Stimulated activated CD4-positive, alpha-beta T cell treated with anti-CD3 and anti-CD28 coated beads, TNF-alpha, amount 100 ng/mL, for 1 hour (primary cell): Measurements from ENCODE around the gene KRTAP4-1.
"Not testable (repeated sequence)": the region's sequence is repeated elsewhere in the genome, so short reads cannot be mapped to it uniquely, and the experiment has no call there.

Experiments
- DNase-seq, 3 donors: peaks; one replicate each; pipeline ENCODE4 v3.0.0-alpha.2; 2020; ENCODE audit warnings: low read depth in 3 of 3, low spot score in 1 of 3

Gene KRTAP4-1

DNA sequence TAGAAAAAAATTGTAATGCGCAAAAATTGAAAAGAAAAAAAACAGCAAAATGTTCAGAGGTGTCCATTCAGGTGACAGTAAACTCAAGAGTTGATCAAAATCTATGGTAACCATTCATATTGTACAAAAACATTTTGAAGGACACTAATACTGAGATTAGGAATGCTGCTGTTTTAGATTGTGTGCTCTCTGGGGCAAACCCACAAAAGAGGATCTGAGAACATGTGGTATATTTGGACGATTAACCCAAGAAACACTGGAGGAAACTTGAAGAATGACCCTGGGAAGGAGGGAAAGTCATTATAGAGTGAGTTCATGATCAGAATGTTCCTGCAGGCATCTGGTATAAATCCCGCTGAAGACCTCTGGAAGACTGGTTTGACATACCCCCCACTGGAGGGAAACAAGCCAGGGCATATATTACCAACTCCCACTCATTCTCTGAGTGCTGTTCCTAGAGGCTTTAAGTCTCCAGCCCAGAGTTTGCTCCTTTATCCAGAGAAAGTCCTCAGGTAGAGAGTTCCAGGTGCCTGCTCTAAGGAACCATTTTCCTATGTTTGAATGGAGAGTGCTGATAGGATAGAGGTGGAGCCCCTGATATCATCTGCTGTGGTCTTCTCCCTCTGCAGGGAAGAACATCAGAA, 7.8 kb downstream of the KRTAP4-1 start:
- DNase-seq, result no peak

GRCh38 chr17:41171886-41172285, 12.8 kb downstream of the KRTAP4-1 start:
- DNase-seq, result no peak

GRCh38 chr17:41168121-41168520, 16.6 kb downstream of the KRTAP4-1 start, which contains the start of gene KRTAP4-3:
Gene KRTAP4-3 (minus strand): TSS chr17:41168221. CDS start chr17:41168172, 49 bp downstream.
- DNase-seq, result no peak

- no peak for DNase-seq
These were observed 17.1 kb downstream of the KRTAP4-1 start for GRCh38 chr17:41167561-41167960.

GRCh38 chr17:41163828-41164227, 20.9 kb downstream of the KRTAP4-1 start:
- no peak for DNase-seq

DNA sequence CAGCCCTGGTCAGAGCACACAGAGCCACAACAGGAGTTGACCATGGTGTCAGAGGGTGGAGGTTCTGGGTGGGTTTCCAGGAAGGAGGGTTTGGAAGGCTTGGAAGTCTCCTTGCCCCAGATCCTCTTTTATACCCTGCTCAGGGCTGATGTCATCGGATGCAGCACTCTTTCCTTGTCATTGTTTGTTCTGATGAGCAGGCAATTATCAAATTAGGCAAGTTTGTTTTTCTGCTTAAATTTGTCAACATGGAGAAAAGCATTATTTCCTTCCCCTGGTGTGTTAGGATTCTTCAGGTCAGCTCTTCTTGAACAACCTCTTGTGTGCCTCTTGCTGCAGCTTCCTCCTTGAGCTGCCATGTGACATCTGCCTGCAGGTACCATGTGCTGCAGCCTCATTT, 24.1 kb downstream of the KRTAP4-1 start, which contains the start of gene KRTAP4-4:
KRTAP4-4 (minus strand) TSS at position 101 of the 400 bp plus-strand sequence; CDS start at position 44, 57 bp downstream.
- DNase-seq, result no peak

- DNase-seq, result not testable (repeated sequence)
These were observed 24.5 kb downstream of the KRTAP4-1 start for GRCh38 chr17:41160190-41160589.

GRCh38 chr17:41153856-41154255, 30.9 kb downstream of the KRTAP4-1 start:
- DNase-seq, result no peak

GRCh38 chr17:41151525-41151924, 33.2 kb downstream of the KRTAP4-1 start:
- DNase-seq, result no peak

- DNase-seq, result no peak
These were observed 34.7 kb downstream of the KRTAP4-1 start for GRCh38 chr17:41150026-41150425.

- no peak for DNase-seq
These were observed 35.1 kb downstream of the KRTAP4-1 start, which contains the start of gene KRTAP4-5 for GRCh38 chr17:41149652-41149985. Gene KRTAP4-5 (minus strand): TSS chr17:41149825. CDS start chr17:41149767, 58 bp downstream.

DNA sequence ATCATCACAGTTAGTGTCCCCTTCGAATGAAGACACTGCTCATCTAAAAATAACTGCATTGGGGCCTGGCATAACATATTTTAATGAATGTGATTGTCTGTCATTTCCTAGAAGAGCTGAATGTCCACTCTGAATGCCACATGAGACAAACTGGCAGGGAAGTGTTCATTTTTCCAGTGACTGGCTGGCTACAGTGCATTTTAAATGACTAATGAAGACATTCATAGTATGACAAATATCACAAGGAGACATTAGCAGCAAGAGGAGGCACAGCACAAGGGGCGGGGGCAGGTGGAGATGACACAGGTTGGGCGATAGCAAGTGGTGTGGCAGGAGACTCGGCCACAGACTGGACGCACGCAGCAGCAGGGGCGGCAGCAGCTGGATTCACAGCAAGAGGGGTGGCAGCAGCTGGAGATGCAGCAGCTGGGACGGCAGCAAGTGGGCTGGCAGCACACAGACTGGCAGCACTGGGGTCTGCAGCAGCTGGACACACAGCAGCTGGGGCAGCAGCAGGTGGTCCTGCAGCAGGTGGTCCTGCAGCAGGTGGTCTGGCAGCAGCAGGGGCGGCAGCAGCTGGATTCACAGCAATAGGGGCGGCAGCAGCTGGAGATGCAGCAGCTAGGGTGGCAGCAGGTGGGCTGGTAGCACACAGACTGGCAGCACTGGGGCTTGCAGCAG, 35.6 kb downstream of the KRTAP4-1 start:
- DNase-seq, result not testable (repeated sequence)

- DNase-seq, result no peak
These were observed 37.0 kb downstream of the KRTAP4-1 start for GRCh38 chr17:41147531-41148204.

DNA sequence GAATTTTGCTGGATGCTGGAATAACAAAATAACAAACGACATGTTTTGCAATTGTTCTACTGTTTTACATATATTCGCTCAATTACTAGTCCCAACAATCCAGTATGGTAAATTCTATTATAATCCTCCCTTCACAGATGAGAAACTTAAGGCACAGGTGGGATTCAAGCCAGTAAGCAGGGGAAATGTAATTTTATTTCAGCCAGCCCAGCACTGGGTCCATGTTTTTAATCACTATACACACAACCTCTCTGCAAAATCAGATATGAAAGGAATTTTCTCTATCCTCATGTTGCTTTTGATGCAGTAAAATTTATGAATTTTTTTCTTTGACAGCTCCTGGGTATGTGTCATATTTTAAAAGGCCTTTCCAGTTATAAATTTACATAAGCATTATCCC, 39.5 kb downstream of the KRTAP4-1 start:
- no peak for DNase-seq

- no peak for DNase-seq
These were observed 39.9 kb downstream of the KRTAP4-1 start for GRCh38 chr17:41144846-41145245.

- no peak for DNase-seq
These were observed 43.4 kb downstream of the KRTAP4-1 start for GRCh38 chr17:41141361-41141760.

GRCh38 chr17:41140360-41141131, 44.2 kb downstream of the KRTAP4-1 start, which contains the start of gene KRTAP4-6:
Gene KRTAP4-6 (minus strand): TSS chr17:41140544. CDS start chr17:41140487, 57 bp downstream.
- no peak for DNase-seq

- DNase-seq, result not testable (repeated sequence)
These were observed 44.8 kb downstream of the KRTAP4-1 start for GRCh38 chr17:41139865-41140264.
